IPS-11a (cell line): ENCODE results near the gene POLL.
"Not testable (repeated sequence)": the region's sequence is repeated elsewhere in the genome, so short reads cannot be mapped to it uniquely, and the experiment has no call there.

Experiments
- H3K4me3 ChIP-seq: one replicate; pipeline ENCODE4 v1.5.1; 2013; ENCODE audit warnings: low read depth, low read length, control low read depth

Gene POLL

GRCh38 chr10:101612086-101612485 lies 24.0 kb upstream of the POLL start:
- no peak overlapping the region for H3K4me3 ChIP-seq

GRCh38 chr10:101611096-101611905 lies 23.2 kb upstream of the POLL start:
- no peak overlapping the region for H3K4me3 ChIP-seq

- no peak overlapping the region for H3K4me3 ChIP-seq
These were observed 21.4 kb upstream of the POLL start for GRCh38 chr10:101609481-101609880.

- H3K4me3 ChIP-seq: no peak overlapping the region
These were observed 19.1 kb upstream of the POLL start for GRCh38 chr10:101607124-101607523.

- H3K4me3 ChIP-seq: no peak overlapping the region
These were observed 14.8 kb upstream of the POLL start for GRCh38 chr10:101602761-101603398.

GRCh38 chr10:101601541-101601940 lies 13.5 kb upstream of the POLL start:
- H3K4me3 ChIP-seq: no peak overlapping the region

- H3K4me3 ChIP-seq: no peak overlapping the region
These were observed 9.2 kb upstream of the POLL start for GRCh38 chr10:101597091-101597900.

- H3K4me3 ChIP-seq: no peak overlapping the region
These were observed 7.8 kb upstream of the POLL start for GRCh38 chr10:101595591-101596433.

- H3K4me3 ChIP-seq: not testable (repeated sequence)
These were observed 5.3 kb upstream of the POLL start for GRCh38 chr10:101593331-101593730.

GRCh38 chr10:101588879-101589278 lies 822 bp upstream of the POLL start:
- peak overlapping the region; percentile 93 for H3K4me3 ChIP-seq

GRCh38 chr10:101585841-101586240 lies 2.2 kb downstream of the POLL start:
- no peak overlapping the region for H3K4me3 ChIP-seq

GRCh38 chr10:101580486-101581399 lies 7.3 kb downstream of the POLL start:
- H3K4me3 ChIP-seq: no peak overlapping the region

GRCh38 chr10:101579516-101579870 lies 8.6 kb downstream of the POLL start:
- no peak overlapping the region for H3K4me3 ChIP-seq

GRCh38 chr10:101578803-101579515 lies 9.1 kb downstream of the POLL start:
- H3K4me3 ChIP-seq: no peak overlapping the region

GRCh38 chr10:101578192-101578591 lies 9.9 kb downstream of the POLL start:
- no peak overlapping the region for H3K4me3 ChIP-seq

- H3K4me3 ChIP-seq: no peak overlapping the region
These were observed 10.8 kb downstream of the POLL start for GRCh38 chr10:101577121-101577871.

- H3K4me3 ChIP-seq: no peak overlapping the region
These were observed 11.7 kb downstream of the POLL start for GRCh38 chr10:101576211-101576863.
